ENCODE results near the gene IPO4.

Gene IPO4

DNA sequence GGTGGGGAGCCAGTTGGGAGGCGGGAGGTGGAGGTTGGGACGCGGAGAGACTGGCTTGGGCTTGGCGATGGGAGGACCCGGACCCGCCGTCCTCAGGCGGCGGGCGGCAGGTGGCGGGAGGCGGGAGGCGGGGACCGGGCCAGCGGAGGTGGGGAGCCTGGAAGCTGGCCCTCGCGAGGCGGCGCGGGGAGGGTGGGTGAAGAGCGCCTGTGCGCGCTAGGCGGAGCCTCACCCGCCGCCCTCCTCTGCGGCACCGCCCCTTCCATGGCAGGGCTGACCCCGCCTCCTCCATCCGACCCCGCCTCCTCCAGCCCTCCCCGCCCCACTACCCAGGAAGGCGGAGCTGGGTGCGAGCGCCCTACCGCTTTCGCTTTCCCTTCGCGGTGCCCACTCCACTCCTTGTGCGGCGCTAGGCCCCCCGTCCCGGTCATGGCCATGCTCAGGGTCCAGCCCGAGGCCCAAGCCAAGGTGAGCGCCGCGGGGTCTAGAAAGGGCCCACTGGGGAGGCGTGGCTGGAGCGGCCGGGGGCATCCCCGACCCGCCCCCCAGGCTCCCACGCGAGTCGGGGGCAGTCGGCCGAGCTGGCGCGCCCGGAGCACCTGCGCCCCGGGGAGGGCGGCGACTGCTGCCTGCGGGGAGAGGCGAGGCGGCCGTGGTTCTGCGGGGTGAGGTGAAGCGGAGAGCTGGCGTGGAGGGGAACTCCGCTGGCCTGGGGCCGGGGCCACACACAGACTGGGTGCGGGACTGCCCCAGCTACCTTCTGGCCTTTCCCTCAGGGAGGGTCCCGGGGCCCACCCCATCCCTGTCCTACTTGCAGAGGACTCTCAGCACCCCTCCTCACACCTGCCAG is 52.6 kb downstream of the IPO4 start, which contains the start of gene PSME1:
Gene PSME1, plus strand, starts transcription at position 361 of the 850 bp plus-strand sequence. Its CDS starts 69 bp downstream, at position 430.
- H3K27ac ChIP-seq: peak within 1 kb of the TSS; percentile 81
- TF ChIP-seq, protein P1, sequence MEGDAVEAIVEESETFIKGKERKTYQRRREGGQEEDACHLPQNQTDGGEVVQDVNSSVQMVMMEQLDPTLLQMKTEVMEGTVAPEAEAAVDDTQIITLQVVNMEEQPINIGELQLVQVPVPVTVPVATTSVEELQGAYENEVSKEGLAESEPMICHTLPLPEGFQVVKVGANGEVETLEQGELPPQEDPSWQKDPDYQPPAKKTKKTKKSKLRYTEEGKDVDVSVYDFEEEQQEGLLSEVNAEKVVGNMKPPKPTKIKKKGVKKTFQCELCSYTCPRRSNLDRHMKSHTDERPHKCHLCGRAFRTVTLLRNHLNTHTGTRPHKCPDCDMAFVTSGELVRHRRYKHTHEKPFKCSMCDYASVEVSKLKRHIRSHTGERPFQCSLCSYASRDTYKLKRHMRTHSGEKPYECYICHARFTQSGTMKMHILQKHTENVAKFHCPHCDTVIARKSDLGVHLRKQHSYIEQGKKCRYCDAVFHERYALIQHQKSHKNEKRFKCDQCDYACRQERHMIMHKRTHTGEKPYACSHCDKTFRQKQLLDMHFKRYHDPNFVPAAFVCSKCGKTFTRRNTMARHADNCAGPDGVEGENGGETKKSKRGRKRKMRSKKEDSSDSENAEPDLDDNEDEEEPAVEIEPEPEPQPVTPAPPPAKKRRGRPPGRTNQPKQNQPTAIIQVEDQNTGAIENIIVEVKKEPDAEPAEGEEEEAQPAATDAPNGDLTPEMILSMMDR (conservative IDR thresholded peaks at IDR 0.05): no peak
- no peak for TF ChIP-seq ZFX (IDR thresholded peaks at IDR 0.05)

DNA sequence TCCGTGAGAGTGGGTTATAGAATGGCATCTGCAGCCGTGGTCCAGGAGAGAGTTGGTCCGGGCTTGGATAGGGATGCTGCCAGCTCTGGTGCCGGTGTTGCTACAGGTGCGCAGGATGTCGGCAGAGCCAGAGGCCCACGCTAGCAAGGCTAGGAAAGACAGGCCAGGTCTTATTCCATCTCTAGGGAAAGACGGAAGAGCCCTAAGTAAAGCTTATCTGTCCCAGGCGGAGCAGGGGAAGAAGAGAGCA is 53.1 kb downstream of the IPO4 start:
- TF ChIP-seq, protein P1 (conservative IDR thresholded peaks at IDR 0.05): no peak
- peak overlapping the region; percentile 81 for H3K27ac ChIP-seq

DNA sequence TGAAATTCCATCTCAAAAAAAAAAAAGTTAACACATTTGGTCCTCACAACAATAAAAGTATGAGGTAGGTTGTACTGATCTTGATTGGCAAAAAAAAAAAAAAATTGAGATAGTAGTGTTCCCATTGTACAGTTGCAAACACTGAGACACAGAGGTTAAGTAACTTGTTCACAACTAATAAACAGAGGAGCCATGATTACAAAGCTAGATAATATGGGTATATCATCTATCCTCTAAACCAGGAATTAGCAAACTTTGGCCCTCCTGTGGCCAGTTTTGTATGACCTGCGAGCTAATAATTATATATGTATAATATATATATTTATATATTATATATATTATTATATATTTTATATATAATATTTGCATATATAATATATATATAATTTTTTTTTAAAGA is 54.9 kb downstream of the IPO4 start:
- H3K27ac ChIP-seq: no peak overlapping the region
- TF ChIP-seq, protein P1 (conservative IDR thresholded peaks at IDR 0.05): no peak
- no peak for TF ChIP-seq ZFX (IDR thresholded peaks at IDR 0.05)

DNA sequence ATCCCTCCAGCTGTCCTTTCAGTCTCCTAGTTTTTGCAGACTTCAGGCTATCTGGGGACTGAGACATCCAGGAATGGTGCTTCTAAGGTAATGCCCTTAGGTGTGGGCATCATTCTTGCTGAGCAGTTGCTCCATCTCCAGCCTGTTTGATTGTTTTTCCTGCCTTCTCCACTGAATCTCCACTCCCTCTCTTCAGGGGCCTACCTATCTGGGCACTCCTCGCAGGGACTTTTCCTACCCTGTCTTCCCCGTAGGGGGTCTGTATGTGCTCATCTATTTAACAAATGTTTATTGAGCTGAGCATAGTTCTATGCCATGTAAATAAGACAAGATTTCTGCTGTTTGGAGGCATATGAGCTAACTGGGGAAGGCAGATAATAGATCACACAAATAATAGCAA is 55.6 kb downstream of the IPO4 start:
- TF ChIP-seq ZFX (IDR thresholded peaks at IDR 0.05): no peak
- TF ChIP-seq, protein P1 (conservative IDR thresholded peaks at IDR 0.05): no peak
- no peak overlapping the region for H3K27ac ChIP-seq

DNA sequence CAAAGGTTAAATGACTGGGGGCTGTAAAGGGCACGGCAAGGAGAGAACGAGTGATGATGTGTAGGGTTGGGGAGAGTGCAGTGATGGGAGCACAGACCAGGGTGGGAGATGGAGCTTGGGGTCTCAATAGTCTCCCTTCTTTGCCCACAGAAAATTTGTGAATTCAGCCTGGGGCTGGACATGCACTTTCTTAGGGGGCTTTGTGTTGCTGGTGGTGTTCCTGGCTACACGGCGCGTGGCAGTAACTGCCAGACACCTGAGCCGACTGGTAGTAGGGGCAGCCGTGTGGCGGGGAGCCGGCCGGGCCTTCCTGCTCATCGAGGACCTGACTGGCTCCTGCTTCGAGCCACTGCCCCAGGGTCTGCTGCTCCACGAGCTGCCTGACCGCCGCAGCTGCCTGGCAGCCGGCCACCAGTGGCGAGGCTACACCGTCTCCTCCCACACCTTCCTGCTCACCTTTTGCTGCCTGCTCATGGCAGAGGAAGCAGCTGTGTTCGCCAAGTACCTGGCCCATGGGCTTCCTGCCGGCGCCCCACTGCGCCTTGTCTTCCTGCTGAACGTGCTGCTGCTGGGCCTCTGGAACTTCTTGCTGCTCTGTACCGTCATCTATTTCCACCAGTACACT is 56.4 kb downstream of the IPO4 start:
- TF ChIP-seq, protein P1 (conservative IDR thresholded peaks at IDR 0.05): no peak
- no peak for TF ChIP-seq ZFX (IDR thresholded peaks at IDR 0.05)
- no peak overlapping the region for H3K27ac ChIP-seq

DNA sequence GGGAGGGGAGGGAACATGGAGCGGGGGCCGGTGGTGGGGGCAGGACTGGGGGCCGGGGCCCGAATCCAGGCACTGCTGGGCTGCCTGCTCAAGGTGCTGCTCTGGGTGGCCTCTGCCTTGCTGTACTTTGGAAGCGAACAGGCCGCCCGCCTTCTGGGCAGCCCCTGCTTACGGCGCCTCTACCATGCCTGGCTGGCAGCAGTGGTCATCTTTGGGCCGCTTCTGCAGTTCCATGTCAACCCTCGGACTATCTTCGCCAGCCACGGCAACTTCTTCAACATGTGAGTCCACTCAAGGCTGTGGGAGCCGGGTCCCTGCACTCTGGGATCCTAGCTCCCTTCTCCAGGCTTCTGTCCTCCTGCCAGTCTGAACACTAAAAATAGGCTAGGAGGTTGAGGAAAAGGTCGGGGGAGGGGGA is 57.1 kb downstream of the IPO4 start:
- H3K27ac ChIP-seq: no peak overlapping the region
- no peak for TF ChIP-seq ZFX (IDR thresholded peaks at IDR 0.05)
- TF ChIP-seq, protein P1 (conservative IDR thresholded peaks at IDR 0.05): no peak

DNA sequence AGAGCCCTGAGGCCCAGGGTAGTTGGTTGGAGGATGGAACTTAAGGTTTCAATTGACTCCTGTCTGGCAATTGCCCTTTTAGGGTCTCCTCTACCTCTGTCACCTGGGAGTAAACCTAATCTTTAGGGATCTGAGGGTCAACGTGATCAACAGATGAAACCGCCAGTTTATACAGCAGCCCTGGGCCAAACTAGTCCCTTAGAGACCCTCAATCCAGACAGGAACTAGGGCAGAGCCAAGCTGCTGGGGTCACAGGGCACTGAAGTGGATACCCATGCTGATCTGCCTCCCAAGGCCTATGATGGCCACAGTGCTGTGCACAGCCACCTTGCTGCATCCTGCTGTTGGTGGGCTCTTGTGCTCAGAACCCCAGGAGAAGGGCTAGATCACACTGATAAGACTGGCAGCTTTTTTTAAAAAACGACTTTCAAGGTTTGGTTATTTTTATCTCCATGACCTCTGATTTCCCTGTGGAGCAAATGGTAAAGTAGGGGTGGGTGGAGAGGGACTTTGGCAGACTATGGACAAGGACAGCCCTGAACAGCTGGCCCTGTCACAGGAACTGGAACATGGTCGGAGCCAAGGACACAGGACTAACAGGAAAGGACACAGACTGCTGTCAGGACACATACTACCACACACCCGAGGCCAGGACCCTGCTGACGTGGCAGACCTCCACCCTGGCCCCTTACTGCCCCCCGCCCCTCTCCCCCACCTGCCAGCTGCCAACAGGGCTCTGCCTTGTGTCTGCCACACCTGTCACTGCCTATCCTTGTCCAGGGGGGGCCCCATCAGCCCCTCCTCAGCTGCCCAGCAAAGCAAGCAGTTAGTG is 57.7 kb downstream of the IPO4 start:
- no peak for TF ChIP-seq ZFX (IDR thresholded peaks at IDR 0.05)
- TF ChIP-seq, protein P1 (conservative IDR thresholded peaks at IDR 0.05): no peak
- no peak overlapping the region for H3K27ac ChIP-seq

Measured in C4-2B (cell line).